Tibial nerve (tissue), 4 donors: Measurements from ENCODE around the gene VPS18.

ENCODE experiments used
- CTCF ChIP-seq, 5 experiments: fragments of 200-600 bp in 3 of 5; fragments of 450-650 bp in 2 of 5; sonication (generic) in 3 of 5; IDR thresholded peaks; one replicate each; pipeline ENCODE4 v1.5.1; 2016 to 2019; ENCODE audit warnings: antibody characterized with exemption in 5 of 5, mild to moderate bottlenecking in 3 of 5, moderate library complexity in 2 of 5
- EP300 ChIP-seq, 2 donors: sonication (generic); formaldehyde crosslinking; IDR thresholded peaks; one replicate each; pipeline ENCODE4 v1.6.1; 2017; ENCODE audit warnings: antibody characterized with exemption in 2 of 2, mild to moderate bottlenecking in 1 of 2
- POLR2A ChIP-seq, 2 donors: fragments of 450-650 bp; IDR thresholded peaks; one replicate each; pipeline ENCODE4 v1.6.1; 2017; ENCODE audit warnings: antibody characterized with exemption in 2 of 2, mild to moderate bottlenecking in 2 of 2, moderate library complexity in 2 of 2

- TF ChIP-seq CTCF (IDR thresholded peaks at IDR 0.05) (no peak), POLR2A (IDR thresholded peaks at IDR 0.05) (no peak), EP300 (IDR thresholded peaks at IDR 0.05) (no peak)
Measured at GRCh38 chr15:40867199-40867598, 27.1 kb upstream of the VPS18 start.
